Stimulated activated CD4-positive, alpha-beta T cell treated with anti-CD3 and anti-CD28 coated beads, Interleukin-2, amount 100 ng/mL, for 48 hours (primary cell): ENCODE results near the gene KIAA1671.

ENCODE experiments used
- DNase-seq, 2 donors: peaks; one replicate each; pipeline ENCODE4 v3.0.0-alpha.2; 2020

Gene KIAA1671

GRCh38 chr22:25048659-25049647, 96.4 kb downstream of the KIAA1671 start:
- peak; percentile 69 to 79 for DNase-seq

GRCh38 chr22:25049770-25050169, 97.3 kb downstream of the KIAA1671 start:
- no peak for DNase-seq

GRCh38 chr22:25050566-25050965, 98.0 kb downstream of the KIAA1671 start:
- no peak for DNase-seq

- no peak for DNase-seq
These were observed 98.6 kb downstream of the KIAA1671 start for GRCh38 chr22:25051073-25051472.

GRCh38 chr22:25051983-25052710, 99.6 kb downstream of the KIAA1671 start:
- no peak for DNase-seq

GRCh38 chr22:25053153-25053805, 100.8 kb downstream of the KIAA1671 start:
- DNase-seq, result no peak

- peak; percentile 59 to 63 for DNase-seq
These were observed 102.5 kb downstream of the KIAA1671 start for GRCh38 chr22:25054943-25055511.

GRCh38 chr22:25057013-25057881, 104.7 kb downstream of the KIAA1671 start:
- peak; percentile 87 for DNase-seq

- DNase-seq, result no peak
These were observed 106.9 kb downstream of the KIAA1671 start for GRCh38 chr22:25059438-25059837.

GRCh38 chr22:25060522-25061071, 108.1 kb downstream of the KIAA1671 start:
- DNase-seq, result no peak

GRCh38 chr22:25061134-25061533, 108.6 kb downstream of the KIAA1671 start:
- no peak for DNase-seq

GRCh38 chr22:25061605-25062376, 109.3 kb downstream of the KIAA1671 start:
- DNase-seq, result no peak

- no peak for DNase-seq
These were observed 110.0 kb downstream of the KIAA1671 start for GRCh38 chr22:25062386-25063085.

- DNase-seq, result no peak
These were observed 112.5 kb downstream of the KIAA1671 start for GRCh38 chr22:25064894-25065560.

GRCh38 chr22:25066861-25067435, 114.4 kb downstream of the KIAA1671 start:
- DNase-seq, result no peak

GRCh38 chr22:25067851-25068421, 115.4 kb downstream of the KIAA1671 start:
- peak; percentile 48 to 59 for DNase-seq

- no peak for DNase-seq
These were observed 116.2 kb downstream of the KIAA1671 start for GRCh38 chr22:25068707-25069106.

GRCh38 chr22:25069426-25069757, 116.9 kb downstream of the KIAA1671 start:
- DNase-seq, result no peak
